ENCODE measurements around the gene ASTN2.

DNA sequence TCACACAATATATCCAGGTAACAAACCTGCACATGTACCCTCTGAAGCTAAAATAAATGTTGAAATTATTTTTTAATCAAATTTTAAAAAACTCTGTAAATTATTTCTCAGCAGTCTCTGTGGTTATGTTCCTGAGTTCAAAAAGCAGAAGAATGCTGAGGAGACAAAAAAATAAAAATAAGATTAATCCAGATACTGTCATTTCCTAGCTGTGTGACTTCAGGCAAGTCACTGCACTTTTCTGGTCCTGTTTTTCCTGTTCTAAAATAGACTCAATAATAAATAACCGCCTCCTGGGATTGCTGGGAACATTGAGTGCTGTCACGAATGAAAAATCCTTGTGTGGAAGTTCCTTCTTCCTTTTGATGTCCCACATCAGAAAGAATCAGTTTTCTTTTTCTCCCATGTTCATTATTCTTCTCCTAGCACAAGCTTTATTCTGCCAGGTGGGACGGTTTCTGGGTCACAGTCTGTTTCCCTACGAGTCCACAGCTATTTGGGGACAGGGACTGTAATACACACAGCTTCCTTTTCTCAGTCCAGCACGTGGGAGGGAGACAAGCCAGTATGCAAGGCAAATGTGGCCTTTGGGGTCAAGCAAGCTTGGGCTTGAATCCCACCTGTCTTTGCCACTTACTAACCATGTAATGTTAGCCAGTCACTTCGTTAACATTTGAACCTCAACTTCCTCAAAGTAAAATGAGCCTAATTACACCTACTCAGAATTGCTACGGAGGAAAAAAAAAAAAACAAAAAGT, 570.8 kb downstream of the ASTN2 start:
- TF ChIP-seq, protein P1, sequence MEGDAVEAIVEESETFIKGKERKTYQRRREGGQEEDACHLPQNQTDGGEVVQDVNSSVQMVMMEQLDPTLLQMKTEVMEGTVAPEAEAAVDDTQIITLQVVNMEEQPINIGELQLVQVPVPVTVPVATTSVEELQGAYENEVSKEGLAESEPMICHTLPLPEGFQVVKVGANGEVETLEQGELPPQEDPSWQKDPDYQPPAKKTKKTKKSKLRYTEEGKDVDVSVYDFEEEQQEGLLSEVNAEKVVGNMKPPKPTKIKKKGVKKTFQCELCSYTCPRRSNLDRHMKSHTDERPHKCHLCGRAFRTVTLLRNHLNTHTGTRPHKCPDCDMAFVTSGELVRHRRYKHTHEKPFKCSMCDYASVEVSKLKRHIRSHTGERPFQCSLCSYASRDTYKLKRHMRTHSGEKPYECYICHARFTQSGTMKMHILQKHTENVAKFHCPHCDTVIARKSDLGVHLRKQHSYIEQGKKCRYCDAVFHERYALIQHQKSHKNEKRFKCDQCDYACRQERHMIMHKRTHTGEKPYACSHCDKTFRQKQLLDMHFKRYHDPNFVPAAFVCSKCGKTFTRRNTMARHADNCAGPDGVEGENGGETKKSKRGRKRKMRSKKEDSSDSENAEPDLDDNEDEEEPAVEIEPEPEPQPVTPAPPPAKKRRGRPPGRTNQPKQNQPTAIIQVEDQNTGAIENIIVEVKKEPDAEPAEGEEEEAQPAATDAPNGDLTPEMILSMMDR (IDR thresholded peaks at IDR 0.05), result no peak
- no peak for TF ChIP-seq EP300 (IDR thresholded peaks at IDR 0.05; ENCODE audit: low read depth)

All from transverse colon (tissue), 3 donors.